ENCODE data around the gene PTPN12.

Gene PTPN12

GRCh38 chr7:77536017-77536412, 1.1 kb upstream of the PTPN12 start:
- TF ChIP-seq CTCF (IDR thresholded peaks at IDR 0.05): no peak

- TF ChIP-seq CTCF (IDR thresholded peaks at IDR 0.05): no peak
Observed at GRCh38 chr7:77536413-77537135, 521 bp upstream of the PTPN12 start.

GRCh38 chr7:77537778-77538280, 734 bp downstream of the PTPN12 start:
- no peak for TF ChIP-seq CTCF (IDR thresholded peaks at IDR 0.05)

- no peak for TF ChIP-seq CTCF (IDR thresholded peaks at IDR 0.05)
Observed at GRCh38 chr7:77538281-77539212, 1.5 kb downstream of the PTPN12 start.

GRCh38 chr7:77540402-77540822, 3.3 kb downstream of the PTPN12 start:
- no peak for TF ChIP-seq CTCF (IDR thresholded peaks at IDR 0.05)

GRCh38 chr7:77542409-77542808, 5.3 kb downstream of the PTPN12 start:
- TF ChIP-seq CTCF (IDR thresholded peaks at IDR 0.05): no peak

GRCh38 chr7:77542895-77543294, 5.8 kb downstream of the PTPN12 start:
- TF ChIP-seq CTCF (IDR thresholded peaks at IDR 0.05): no peak

Data from LNCAP (cell line).